ENCODE measurements around the gene BAZ2A. TPM values are rescaled to one million over a fixed set of nuclear protein-coding genes. Genes with fewer than 3 reads are reported as not detected.

Gene BAZ2A
- total and polyA plus RNA-seq, 2 donors = 18.0 to 29.8 TPM

DNA sequence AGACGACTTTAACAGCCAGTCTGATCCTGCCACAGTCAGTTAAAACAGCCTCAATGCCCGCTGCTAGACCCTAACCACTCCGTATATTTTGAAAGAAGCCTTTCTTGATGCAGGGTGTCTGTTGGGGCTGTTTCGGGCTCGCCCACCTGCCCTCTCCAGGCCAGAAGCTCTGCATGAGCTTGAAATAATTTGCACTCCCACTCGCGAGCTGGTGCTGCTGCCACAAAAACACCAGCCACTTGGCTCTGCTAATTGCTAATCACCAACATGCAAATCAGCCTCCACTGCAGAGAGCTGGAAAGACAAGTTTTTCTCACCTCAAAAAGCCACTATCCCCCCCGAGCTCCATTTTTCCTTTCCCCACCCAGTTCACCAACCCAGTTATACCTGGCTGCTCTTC is 15.5 kb downstream of the BAZ2A start:
- WGBS = 97% methylated on average over 8 of the region's 8 CpGs
- Histone ChIP-seq H3K27me3 (ENCODE audit: control insufficient read depth in 2 of 2, insufficient read depth in 1 of 2, low read length in 1 of 2) (no peaks in the 10 kb centered on the region), H3K27ac (ENCODE audit: low read depth in 1 of 2, low read length in 1 of 2) (no peak overlapping the region), H3K36me3 (ENCODE audit: control insufficient read depth in 2 of 2, insufficient read depth in 2 of 2, low read length in 1 of 2) (peaks cover 83 to 94% of the 10 kb centered on the region in 2 donors), H3K4me3 (ENCODE audit: low read length in 2 of 2) (no peak overlapping the region), H3K9me3 (ENCODE audit: control insufficient read depth in 2 of 2, insufficient read depth in 1 of 2, low read length in 1 of 2) (no peaks in the 10 kb centered on the region), H3K4me1 (ENCODE audit: control insufficient read depth in 2 of 2, insufficient read depth in 2 of 2, low read length in 2 of 2) (peaks cover 0 to 4% of the 10 kb centered on the region in 2 donors)
- no peak for DNase-seq (ENCODE audit: low read depth in 6 of 9, low spot score in 9 of 9)

DNA sequence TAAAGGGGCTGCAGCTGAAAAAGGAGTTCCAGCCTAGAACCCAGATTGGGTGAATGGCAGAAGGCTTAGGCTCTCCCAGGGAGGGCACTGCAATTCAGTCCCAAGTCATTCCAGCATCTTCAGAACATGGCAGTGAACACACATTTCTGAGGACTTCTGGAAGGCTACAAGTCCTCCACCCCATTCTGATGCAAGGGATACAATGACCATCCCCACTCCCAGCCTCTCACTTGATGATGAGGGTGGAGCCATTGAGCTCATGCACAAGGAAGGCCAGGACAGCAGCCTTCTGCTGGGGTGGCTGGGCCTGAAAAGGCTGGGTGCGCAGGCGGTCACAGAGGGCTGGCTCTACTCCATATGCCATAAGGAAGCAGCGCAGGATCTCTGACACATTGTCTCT is 25.8 kb downstream of the BAZ2A start:
- WGBS = 98% methylated on average over 3 of the region's 3 CpGs

DNA sequence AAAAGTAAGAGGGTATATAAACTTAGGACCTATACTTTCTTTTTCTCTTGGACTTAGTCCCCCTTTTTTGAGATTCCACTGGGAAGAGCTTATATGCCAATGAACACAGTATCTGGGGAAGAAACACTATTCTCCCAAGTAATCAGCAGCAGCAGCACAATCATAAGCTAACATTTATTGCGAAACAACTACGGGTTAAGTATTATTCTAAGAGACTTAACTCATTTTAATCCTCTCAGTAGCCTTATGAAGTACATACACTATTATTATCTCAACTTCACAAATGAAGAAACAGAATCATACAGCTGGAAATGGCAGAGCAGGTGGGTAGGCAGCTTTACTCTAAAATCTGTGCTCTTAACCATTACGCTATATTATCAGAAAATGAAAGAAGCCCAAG is 27.9 kb downstream of the BAZ2A start:
- Histone ChIP-seq H3K27ac (ENCODE audit: low read depth in 1 of 2, low read length in 1 of 2) (no peak overlapping the region), H3K4me1 (ENCODE audit: control insufficient read depth in 2 of 2, insufficient read depth in 2 of 2, low read length in 2 of 2) (peaks cover 0 to under 1% of the 10 kb centered on the region in 2 donors), H3K9me3 (ENCODE audit: control insufficient read depth in 2 of 2, insufficient read depth in 1 of 2, low read length in 1 of 2) (peaks cover 0 to 5% of the 10 kb centered on the region in 2 donors), H3K27me3 (ENCODE audit: control insufficient read depth in 2 of 2, insufficient read depth in 1 of 2, low read length in 1 of 2) (no peaks in the 10 kb centered on the region), H3K4me3 (ENCODE audit: low read length in 2 of 2) (no peak overlapping the region), H3K36me3 (ENCODE audit: control insufficient read depth in 2 of 2, insufficient read depth in 2 of 2, low read length in 1 of 2) (peaks cover 99% of the 10 kb centered on the region in 2 donors)
- no peak for DNase-seq (ENCODE audit: low read depth in 6 of 9, low spot score in 9 of 9)
- 98% methylated on average over 3 of the region's 3 CpGs for WGBS

More for the DNA sequence above, 25.8 kb downstream of the BAZ2A start:
- H3K27me3 ChIP-seq (ENCODE audit: control insufficient read depth in 2 of 2, insufficient read depth in 1 of 2, low read length in 1 of 2) = no peaks in the 10 kb centered on the region
- H3K36me3 ChIP-seq (ENCODE audit: control insufficient read depth in 2 of 2, insufficient read depth in 2 of 2, low read length in 1 of 2) = peaks cover 86 to 92% of the 10 kb centered on the region in 2 donors
- no peaks in the 10 kb centered on the region for H3K4me1 ChIP-seq (ENCODE audit: control insufficient read depth in 2 of 2, insufficient read depth in 2 of 2, low read length in 2 of 2)
- no peak for DNase-seq (ENCODE audit: low read depth in 6 of 9, low spot score in 9 of 9)
- H3K9me3 ChIP-seq (ENCODE audit: control insufficient read depth in 2 of 2, insufficient read depth in 1 of 2, low read length in 1 of 2) = peaks cover 0 to 5% of the 10 kb centered on the region in 2 donors
- no peak overlapping the region for H3K27ac ChIP-seq (ENCODE audit: low read depth in 1 of 2, low read length in 1 of 2)
- H3K4me3 ChIP-seq (ENCODE audit: low read length in 2 of 2) = no peak overlapping the region

DNA sequence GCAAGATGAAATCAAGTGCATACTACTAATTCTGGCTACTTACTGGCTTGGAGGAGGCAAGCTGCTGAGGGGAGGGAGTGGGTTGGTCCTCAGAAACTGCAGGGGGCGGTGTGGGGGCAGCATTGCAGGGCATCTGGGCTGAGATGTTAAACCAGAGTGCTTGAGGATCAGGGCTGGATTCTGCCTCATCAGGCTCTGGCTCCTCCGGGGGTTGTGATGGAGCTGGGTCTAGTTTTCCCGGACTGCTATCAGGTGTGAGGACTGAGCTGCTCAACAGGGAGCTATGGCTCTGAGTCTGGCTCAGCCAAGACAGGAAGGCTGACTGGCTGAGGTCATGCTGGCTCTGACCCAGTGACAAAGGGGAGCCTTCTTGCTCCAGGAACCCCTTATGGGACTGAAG is 28.6 kb downstream of the BAZ2A start:
- H3K4me3 ChIP-seq (ENCODE audit: low read length in 2 of 2) = no peak overlapping the region
- peaks cover 98 to 99% of the 10 kb centered on the region in 2 donors for H3K36me3 ChIP-seq (ENCODE audit: control insufficient read depth in 2 of 2, insufficient read depth in 2 of 2, low read length in 1 of 2)
- WGBS = 95% methylated on average over 3 of the region's 3 CpGs
- DNase-seq (ENCODE audit: low read depth in 6 of 9, low spot score in 9 of 9) = peak in 1 of 9 donors; percentile 38
- H3K27me3 ChIP-seq (ENCODE audit: control insufficient read depth in 2 of 2, insufficient read depth in 1 of 2, low read length in 1 of 2) = no peaks in the 10 kb centered on the region
- no peak overlapping the region for H3K27ac ChIP-seq (ENCODE audit: low read depth in 1 of 2, low read length in 1 of 2)
- H3K9me3 ChIP-seq (ENCODE audit: control insufficient read depth in 2 of 2, insufficient read depth in 1 of 2, low read length in 1 of 2) = peaks cover 0 to 5% of the 10 kb centered on the region in 2 donors
- H3K4me1 ChIP-seq (ENCODE audit: control insufficient read depth in 2 of 2, insufficient read depth in 2 of 2, low read length in 2 of 2) = peaks cover under 1 to 6% of the 10 kb centered on the region in 2 donors

DNA sequence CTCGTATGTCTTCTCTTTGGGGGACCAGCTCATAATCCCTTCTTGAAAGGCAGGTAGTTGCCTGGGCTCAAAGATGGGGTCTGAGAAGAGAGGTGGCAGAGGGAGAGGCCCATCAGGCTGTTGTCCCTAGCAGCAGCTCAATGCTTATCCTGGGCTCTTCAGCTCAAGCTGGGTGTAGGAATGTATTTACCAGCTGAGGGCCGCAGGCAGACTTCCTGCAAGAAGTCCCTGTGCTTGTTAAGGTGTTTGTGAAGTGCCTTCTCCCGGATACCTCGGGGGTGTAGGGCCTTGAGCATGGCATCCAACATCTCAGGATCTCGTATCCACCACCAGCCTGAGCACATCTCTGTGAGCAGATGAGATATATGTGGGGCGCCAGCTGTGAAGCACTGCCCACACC is 29.4 kb downstream of the BAZ2A start:
- Histone ChIP-seq H3K27me3 (ENCODE audit: control insufficient read depth in 2 of 2, insufficient read depth in 1 of 2, low read length in 1 of 2) (no peaks in the 10 kb centered on the region), H3K27ac (ENCODE audit: low read depth in 1 of 2, low read length in 1 of 2) (no peak overlapping the region), H3K9me3 (ENCODE audit: control insufficient read depth in 2 of 2, insufficient read depth in 1 of 2, low read length in 1 of 2) (peaks cover 0 to 5% of the 10 kb centered on the region in 2 donors), H3K4me3 (ENCODE audit: low read length in 2 of 2) (no peak overlapping the region), H3K4me1 (ENCODE audit: control insufficient read depth in 2 of 2, insufficient read depth in 2 of 2, low read length in 2 of 2) (peaks cover 6 to 11% of the 10 kb centered on the region in 2 donors), H3K36me3 (ENCODE audit: control insufficient read depth in 2 of 2, insufficient read depth in 2 of 2, low read length in 1 of 2) (peaks cover 90 to 95% of the 10 kb centered on the region in 2 donors)
- no peak for DNase-seq (ENCODE audit: low read depth in 6 of 9, low spot score in 9 of 9)
- over 99% methylated on average over 6 of the region's 6 CpGs for WGBS

DNA sequence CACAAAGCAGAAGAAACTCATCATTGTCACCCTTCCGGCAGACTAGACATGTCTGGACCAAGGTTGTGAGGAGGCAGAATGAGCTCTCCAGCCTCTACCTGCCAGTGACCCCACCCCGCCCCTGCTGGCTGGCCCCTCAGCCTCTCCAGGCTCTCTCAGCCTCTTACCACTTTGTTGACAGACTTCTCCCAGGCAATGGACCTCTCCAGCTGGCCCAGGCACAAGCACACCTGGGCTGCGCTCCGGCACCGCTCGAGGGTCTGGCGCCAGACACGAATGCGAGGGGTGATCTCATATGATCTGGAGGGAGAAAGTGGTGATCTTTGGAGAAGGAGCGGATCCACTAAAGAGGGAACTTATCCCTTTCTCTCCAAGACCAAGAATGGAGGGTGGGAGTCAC is 30.3 kb downstream of the BAZ2A start:
- 98% methylated on average over 10 of the region's 10 CpGs for WGBS
- no peak overlapping the region for H3K27ac ChIP-seq (ENCODE audit: low read depth in 1 of 2, low read length in 1 of 2)

DNA sequence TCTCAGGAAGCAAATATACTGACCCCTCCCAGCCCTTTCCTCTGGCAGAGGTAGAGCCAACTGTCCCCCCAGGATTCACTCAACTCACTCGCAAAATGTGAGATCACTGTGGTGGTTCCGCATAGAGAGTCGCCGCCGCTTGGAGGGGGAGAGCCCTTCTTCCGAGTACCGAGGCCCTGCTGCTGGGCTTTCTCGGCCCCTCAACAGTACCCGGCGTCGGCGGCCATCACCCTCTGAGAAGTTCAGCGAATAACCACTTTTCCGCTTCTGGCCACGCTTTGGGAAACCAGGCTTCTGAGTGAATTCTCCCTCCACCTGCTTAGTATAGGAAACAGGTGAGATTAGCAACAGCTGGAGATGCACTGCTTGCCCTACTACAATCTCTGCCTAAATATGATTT is 31.1 kb downstream of the BAZ2A start:
- Histone ChIP-seq H3K4me3 (ENCODE audit: low read length in 2 of 2) (no peak overlapping the region), H3K9me3 (ENCODE audit: control insufficient read depth in 2 of 2, insufficient read depth in 1 of 2, low read length in 1 of 2) (peaks cover 0 to 2% of the 10 kb centered on the region in 2 donors)

More for the DNA sequence above, 30.3 kb downstream of the BAZ2A start:
- H3K9me3 ChIP-seq (ENCODE audit: control insufficient read depth in 2 of 2, insufficient read depth in 1 of 2, low read length in 1 of 2) = peaks cover 0 to 5% of the 10 kb centered on the region in 2 donors
- peaks cover 81 to 94% of the 10 kb centered on the region in 2 donors for H3K36me3 ChIP-seq (ENCODE audit: control insufficient read depth in 2 of 2, insufficient read depth in 2 of 2, low read length in 1 of 2)
- DNase-seq (ENCODE audit: low read depth in 6 of 9, low spot score in 9 of 9) = no peak
- H3K4me1 ChIP-seq (ENCODE audit: control insufficient read depth in 2 of 2, insufficient read depth in 2 of 2, low read length in 2 of 2) = peaks cover 11 to 21% of the 10 kb centered on the region in 2 donors
- H3K4me3 ChIP-seq (ENCODE audit: low read length in 2 of 2) = no peak overlapping the region
- H3K27me3 ChIP-seq (ENCODE audit: control insufficient read depth in 2 of 2, insufficient read depth in 1 of 2, low read length in 1 of 2) = no peaks in the 10 kb centered on the region

DNA sequence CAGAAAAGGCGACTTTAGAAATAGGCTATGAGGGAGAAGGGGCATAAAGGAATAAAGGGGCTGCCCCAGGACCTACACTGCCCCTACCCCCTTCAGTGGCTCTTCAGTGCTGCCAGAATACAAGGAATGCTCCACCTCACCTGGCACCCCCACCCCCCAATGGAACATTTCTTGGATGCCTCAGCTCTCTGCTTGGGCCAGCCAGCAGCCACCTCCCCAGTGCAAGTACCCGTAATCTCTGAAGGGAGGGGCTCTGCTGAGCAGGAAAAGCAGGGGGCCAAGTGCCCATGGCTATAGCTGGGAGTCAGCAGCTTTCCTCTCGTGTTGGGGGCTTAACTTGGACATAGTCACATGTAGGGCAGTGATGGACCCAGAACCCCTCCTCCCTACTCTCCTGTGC is 33.3 kb downstream of the BAZ2A start:
- H3K27ac ChIP-seq (ENCODE audit: low read depth in 1 of 2, low read length in 1 of 2) = peak overlapping the region; percentile 21 to 43
- DNase-seq (ENCODE audit: low read depth in 6 of 9, low spot score in 9 of 9) = no peak
- H3K4me3 ChIP-seq (ENCODE audit: low read length in 2 of 2) = no peak overlapping the region
- H3K9me3 ChIP-seq (ENCODE audit: control insufficient read depth in 2 of 2, insufficient read depth in 1 of 2, low read length in 1 of 2) = no peaks in the 10 kb centered on the region
- 88% methylated on average over 3 of the region's 3 CpGs for WGBS
- H3K36me3 ChIP-seq (ENCODE audit: control insufficient read depth in 2 of 2, insufficient read depth in 2 of 2, low read length in 1 of 2) = peaks cover 51 to 65% of the 10 kb centered on the region in 2 donors
- H3K4me1 ChIP-seq (ENCODE audit: control insufficient read depth in 2 of 2, insufficient read depth in 2 of 2, low read length in 2 of 2) = peaks cover 11 to 28% of the 10 kb centered on the region in 2 donors
- H3K27me3 ChIP-seq (ENCODE audit: control insufficient read depth in 2 of 2, insufficient read depth in 1 of 2, low read length in 1 of 2) = no peaks in the 10 kb centered on the region

More for the DNA sequence above, 31.1 kb downstream of the BAZ2A start:
- WGBS = 98% methylated on average over 15 of the region's 15 CpGs
- H3K27me3 ChIP-seq (ENCODE audit: control insufficient read depth in 2 of 2, insufficient read depth in 1 of 2, low read length in 1 of 2) = no peaks in the 10 kb centered on the region
- no peak for DNase-seq (ENCODE audit: low read depth in 6 of 9, low spot score in 9 of 9)
- no peak overlapping the region for H3K27ac ChIP-seq (ENCODE audit: low read depth in 1 of 2, low read length in 1 of 2)
- peaks cover 73 to 87% of the 10 kb centered on the region in 2 donors for H3K36me3 ChIP-seq (ENCODE audit: control insufficient read depth in 2 of 2, insufficient read depth in 2 of 2, low read length in 1 of 2)
- H3K4me1 ChIP-seq (ENCODE audit: control insufficient read depth in 2 of 2, insufficient read depth in 2 of 2, low read length in 2 of 2) = peaks cover 11 to 26% of the 10 kb centered on the region in 2 donors

DNA sequence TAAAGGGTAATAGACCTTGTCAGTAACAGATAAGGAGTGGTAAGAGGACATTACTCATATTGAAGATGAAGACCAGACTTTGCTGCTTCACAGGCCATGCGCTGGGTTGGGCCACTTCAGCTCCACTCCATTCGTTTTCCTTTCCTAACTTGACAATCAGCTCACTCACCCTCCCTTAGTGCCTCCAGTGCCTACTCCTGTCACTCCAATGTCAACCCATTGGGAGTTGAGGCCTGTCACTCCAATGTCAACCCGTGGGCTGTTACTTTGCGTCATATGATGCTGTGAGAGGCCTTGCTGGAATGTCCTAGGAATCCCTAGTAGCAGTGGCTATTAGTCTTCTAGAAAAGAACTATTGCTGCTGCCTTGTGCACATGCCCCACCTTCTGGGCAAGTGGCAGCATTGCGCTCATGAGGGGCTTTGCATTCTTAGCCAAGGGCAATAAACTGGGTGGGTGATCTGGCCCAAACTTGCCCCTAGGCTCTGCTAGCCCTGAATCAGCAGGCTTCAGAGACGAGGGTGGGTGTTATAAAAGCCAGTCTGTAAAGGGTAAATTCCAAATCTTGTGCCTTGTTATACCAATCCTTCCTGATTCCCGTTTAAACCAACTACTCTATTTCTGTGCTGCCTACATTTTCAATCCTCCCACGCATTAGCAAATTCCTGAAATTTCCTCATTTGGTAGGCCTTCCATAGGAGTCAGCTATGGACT is 36.1 kb downstream of the BAZ2A start:
- no peak overlapping the region for H3K4me3 ChIP-seq (ENCODE audit: low read length in 2 of 2)
- DNase-seq (ENCODE audit: low read depth in 6 of 9, low spot score in 9 of 9) = peak in 5 of 9 donors; percentile 51 to 72 (median 63)
- peaks cover 11 to 34% of the 10 kb centered on the region in 2 donors for H3K4me1 ChIP-seq (ENCODE audit: control insufficient read depth in 2 of 2, insufficient read depth in 2 of 2, low read length in 2 of 2)
- 65% methylated on average over 8 of the region's 8 CpGs for WGBS
- H3K9me3 ChIP-seq (ENCODE audit: control insufficient read depth in 2 of 2, insufficient read depth in 1 of 2, low read length in 1 of 2) = no peaks in the 10 kb centered on the region
- H3K27ac ChIP-seq (ENCODE audit: low read depth in 1 of 2, low read length in 1 of 2) = no peak overlapping the region
- peaks cover 23 to 37% of the 10 kb centered on the region in 2 donors for H3K36me3 ChIP-seq (ENCODE audit: control insufficient read depth in 2 of 2, insufficient read depth in 2 of 2, low read length in 1 of 2)
- no peaks in the 10 kb centered on the region for H3K27me3 ChIP-seq (ENCODE audit: control insufficient read depth in 2 of 2, insufficient read depth in 1 of 2, low read length in 1 of 2)

Measured in thymus (tissue), 11 donors.